T-helper 9 cell (primary cell): ENCODE measurements around the gene ATP5PD.
"Not testable (repeated sequence)": the region's sequence is repeated elsewhere in the genome, so short reads cannot be mapped to it uniquely, and the experiment has no call there.

ENCODE experiments used
- DNase-seq: peaks from one replicate; pipeline ENCODE4 v3.0.0-alpha.2; 2020

The ATP5PD gene

DNA sequence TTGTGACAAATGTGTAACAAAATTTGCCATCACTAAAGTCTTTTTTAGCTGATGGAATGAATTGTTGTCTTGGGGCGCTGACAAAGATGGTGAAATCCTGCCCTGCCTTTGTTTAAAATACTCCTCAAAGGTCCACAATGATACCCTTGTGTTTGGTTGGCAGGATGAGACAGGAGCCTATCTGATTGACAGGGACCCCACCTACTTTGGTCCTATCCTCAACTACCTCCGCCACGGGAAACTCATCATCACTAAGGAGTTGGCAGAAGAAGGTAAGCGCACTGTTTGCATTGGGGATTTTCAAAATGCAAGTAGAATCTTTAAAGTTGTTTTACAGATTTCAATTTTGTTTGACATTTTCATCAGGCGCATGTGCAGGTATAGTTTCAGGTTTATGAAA, 2.3 kb upstream of the ATP5PD start:
- DNase-seq: no peak

DNA sequence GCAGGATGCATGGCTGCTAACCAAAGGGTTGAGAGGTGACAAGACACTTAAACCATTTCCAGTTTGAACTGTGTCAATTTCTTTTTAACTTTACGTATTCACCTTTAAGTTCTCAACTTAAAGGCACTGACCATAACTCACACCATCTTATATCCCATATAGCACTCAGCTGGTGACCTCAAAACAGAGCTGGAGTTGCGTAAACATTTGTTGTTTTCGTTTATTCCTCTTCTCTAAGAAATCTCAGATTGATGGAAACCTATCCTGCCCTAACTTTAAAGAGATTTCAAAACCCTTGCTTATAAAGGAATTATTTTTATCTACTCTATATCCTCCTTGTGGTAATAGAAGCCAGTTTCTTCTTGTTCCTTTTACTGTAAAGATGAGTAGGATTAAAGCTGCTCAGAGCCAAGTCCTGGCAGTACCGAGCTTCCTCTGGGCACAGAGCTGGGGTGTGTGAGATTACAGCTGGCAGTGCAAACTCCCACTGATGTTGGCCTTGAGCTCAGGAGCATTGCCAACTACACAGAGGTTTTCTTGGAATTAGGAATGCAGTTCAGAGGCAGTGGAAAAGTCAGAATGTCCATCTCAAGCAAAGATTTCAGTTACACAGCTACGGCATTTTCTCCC, 1.6 kb upstream of the ATP5PD start:
- no peak for DNase-seq

DNA sequence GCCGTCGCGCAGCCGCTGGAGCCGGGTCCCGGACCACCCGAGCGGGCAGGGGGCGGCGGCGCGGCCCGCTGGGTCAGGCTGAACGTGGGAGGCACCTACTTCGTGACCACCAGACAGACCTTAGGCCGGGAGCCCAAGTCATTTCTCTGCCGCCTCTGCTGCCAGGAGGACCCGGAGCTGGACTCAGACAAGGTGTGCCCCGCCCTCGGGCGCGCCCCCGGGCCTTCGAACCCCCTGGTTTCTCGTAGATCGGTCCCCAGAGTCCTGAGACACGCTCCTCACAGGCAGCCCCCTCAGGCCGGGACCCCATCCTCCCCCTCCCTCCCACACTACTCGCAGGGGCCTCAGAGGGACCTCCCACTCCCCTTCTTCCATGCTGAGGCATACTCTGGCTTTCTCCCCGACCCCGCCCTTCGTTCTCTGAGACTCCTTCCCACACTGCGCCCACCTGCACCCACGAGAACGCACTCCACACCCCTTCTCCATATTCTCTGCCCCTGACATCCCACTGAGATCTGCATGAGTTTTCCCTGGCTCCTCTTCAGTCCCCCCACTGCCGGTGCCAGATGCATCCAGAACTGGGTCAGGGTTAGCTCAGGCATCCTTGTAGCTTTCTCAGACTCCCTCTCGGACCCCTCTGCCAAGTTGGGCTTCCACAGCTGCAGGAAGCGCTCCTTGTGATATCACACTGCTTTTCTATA, 779 bp upstream of the ATP5PD start:
- DNase-seq: peak; percentile 28

DNA sequence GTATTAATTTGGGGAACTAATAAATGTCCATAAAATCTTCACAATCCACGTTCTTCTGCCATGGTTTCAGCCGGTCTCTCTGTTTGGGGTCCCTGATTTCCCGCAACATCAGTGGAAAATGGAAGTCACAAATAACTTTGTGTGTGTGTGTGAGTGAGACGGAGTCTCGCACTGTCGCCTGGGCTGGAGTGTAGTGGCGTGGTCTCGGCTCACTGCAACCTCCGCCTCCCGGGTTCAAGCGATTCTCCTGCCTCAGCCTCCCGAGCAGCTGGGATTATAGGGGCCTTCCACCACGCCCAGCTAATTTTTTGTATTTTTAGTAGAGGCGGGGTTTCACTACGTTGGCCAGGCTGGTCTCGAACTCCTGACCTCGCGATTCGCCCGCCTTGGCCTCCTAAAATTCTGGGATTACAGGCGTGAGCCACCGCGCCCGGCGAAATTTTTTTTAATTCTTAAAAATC, 793 bp downstream of the ATP5PD start:
- not testable (repeated sequence) for DNase-seq

DNA sequence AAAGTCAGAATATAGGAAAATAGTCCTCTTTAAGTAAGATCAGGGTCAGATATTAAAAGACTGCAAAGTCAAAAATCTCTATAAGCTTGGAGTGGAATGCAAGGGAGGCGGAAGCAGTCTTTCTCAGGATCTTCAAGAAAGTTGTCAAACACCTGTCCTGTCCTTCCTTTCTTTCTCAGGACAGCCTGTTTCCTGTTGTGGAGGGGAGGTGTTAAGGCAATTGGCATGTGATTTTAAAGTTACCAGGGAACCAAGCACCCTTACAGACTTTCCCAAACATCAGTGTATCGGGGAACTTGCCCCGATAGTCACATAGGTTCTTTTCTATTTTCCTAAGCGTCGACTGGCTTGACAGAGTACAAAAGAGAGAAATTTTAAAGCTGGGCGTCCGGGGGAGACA, 2.1 kb downstream of the ATP5PD start:
- DNase-seq: no peak

DNA sequence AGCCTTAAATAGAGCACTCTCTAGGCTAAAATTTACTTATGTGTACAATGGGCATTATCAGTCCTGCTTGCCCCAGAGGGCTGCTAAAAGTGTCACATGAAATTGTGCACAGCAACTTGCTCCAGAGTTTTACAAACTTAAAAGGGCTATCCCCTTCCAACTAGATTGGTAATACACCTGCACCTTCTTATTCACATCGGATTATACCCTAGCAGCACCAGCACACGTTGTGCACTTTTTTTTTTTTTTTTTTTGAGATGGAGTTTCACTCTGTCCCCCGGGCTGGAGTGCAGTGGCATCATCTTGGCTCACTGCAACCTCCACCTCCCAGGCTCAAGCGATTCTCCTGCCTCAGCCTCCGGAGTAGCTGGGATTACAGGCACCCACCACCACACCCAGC, 3.0 kb downstream of the ATP5PD start:
- DNase-seq: not testable (repeated sequence)

DNA sequence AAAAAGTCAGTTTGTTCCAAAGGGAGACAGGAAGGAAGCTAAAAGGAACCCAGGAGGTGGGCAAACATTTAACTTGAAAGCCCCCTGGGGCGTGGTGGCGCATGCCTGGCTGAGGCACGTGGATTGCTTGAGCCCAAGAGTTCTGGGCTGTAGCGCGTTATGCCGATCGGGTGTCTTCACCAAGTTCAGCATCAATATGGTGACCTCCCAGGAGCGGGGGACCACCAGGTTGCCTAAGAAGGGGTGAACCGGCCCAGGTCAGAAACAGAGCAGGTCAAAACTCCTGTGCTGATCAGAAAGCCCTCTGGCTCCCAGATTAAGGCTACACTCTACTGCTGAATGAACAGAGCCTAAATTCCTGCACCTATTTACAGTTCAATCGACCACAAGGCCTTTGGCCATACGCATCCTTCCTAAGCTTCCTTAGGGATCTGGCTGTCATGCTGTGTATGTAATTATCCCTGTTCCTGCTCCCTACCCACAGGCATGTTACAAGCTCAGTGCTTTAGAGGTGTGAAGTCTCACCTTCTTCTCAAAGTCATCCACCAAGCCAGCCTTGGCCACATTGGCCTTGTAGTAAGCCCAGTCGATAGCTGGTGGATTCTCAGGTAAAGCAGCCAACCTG, 5.0 kb downstream of the ATP5PD start:
- no peak for DNase-seq

DNA sequence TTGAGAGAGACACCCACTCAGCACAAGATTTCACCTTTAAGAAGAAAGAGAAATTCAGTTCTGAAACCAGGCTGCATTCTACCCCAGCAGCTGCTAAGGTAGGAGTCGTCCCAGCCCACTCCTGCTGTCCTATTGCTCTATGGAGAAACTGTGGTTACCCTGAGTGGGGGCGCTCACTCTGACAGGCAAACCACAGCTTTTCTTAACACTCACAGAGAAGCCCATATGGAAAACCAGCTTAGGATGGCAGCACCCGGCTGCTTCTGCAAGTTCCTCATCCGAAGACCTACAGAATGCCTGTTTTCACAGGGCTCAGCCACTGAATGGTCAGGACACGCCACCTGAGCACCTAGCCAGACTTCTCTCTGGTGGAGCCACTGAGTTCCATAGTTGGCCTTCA, 7.5 kb downstream of the ATP5PD start:
- no peak for DNase-seq

DNA sequence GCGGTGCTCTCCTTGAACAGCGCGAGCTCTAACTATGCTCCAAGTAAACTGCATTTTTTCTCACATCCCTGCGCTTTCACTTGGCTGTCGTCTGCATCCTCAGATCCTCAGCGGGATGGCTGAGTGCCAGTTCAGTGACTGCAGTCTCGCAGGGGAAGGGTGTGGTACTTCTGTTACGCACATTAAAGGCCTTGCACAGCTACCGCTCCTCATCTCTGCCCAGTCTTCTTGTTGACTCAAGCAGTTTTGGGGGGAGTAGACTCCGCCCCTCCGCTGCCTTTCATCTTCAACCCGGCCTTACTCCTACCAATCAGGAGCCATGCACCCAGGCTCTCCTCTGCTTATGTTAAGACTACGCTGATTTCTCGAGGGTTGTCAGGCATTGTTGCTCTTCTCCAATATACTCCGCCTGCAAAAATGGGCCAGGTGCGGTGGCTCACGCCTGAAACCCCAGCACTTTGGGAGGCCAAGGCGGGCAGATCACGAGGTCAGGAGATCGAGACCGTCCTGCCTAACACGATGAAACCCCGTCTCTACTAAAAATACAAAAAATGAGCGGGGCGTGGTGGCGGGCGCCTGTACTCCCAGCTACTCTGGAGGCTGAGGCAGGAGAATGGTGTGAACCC, 10.0 kb downstream of the ATP5PD start:
- peak; percentile 88 for DNase-seq

DNA sequence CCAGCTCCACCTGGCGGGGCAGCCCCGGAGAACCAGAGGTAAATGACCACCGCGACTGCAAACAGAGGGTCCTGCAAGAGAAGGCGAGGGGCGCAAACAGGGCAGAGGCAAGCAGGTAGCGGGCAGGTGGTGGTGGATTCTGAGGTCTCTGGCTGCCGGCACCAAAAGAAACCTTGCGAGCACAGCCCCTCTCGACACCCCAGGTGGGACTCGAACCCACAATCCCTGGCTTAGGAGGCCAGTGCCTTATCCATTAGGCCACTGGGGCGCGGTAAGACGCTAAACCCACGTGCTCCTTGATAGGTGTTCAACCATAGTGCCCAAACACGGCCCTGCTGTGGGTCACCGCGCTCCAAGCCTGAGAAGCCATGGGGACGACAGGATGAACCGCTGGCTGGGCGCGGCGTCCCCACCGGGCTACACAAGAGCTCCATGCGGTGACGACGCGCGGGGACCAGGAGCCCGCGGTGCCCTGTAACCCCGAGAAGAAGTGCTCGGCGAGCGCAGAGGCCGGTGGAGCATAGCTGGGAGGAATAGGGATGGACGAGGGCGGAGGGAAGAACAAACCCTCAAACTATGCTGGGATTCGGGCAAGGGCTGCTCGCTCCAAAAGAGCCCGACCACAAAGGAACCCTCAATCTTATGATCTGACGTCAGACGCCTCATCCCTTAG, 12.4 kb downstream of the ATP5PD start:
- peak; percentile 67 for DNase-seq

DNA sequence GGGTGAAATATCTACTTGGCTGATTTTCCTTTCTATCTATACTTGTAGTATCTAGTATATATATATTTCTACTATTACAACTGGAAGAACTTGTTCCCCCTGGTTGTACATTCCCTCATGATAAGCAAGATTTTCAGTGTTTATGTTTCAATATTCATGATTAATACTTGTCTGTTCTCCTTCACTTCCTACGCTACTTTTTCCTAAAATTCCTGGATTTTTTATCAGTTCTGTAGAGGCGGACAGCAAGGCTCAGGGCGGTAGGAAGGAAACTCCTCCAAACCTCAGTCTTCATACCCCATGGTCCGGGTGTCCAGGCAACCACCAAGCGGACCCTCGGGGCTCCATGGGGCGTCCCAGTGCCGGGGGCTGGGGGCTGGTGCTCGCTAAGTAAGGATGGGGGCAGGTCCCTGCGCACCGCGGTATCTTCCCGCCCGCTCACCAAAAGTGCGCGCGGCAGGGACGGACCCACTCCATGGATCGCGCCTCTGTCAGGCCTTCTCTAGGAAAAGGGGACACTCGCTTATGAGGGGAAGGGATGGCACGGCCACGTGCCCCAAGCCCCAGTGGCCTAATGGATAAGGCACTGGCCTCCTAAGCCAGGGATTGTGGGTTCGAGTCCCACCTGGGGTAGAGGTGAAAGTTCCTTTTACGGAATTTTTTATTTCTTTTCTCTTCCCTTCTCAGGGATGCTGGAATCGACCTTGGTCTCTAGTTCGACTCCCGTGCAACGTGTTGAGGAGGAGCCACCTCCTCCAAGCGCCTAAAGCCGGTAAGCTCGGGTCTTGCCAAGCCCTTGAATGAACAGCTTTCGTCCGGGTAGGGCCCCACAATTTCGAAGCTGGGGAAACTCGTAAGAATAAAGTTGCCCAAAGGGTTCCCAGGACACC, 13.2 kb downstream of the ATP5PD start:
- peak; percentile 77 for DNase-seq

DNA sequence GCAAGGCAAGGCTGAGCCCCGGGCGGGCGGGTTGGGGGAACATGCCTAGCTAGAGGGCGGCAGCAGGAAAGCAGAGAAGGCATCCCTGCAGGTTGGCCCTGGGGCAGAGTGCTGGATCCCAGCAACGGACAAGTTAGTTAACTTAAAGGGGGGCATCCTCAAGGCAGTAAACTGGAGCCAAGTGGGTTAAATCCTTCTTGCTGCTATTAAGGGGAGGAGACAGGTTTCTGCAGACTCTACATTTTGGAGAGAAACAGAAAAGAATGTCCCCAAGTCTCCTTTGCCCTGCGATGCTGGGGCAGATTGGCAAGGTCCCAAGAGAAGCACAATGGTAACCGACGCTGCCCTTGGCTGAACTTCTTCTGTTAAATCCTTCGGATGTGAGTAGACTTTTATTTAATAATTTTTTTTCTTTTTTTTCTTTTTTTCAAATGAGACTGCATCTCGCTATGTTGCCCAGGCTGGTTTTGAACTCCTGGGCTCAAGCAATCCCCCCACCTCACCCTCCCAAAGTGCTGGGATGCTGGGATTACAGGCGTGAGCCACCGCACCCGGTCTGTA, 14.0 kb downstream of the ATP5PD start:
- DNase-seq: peak; percentile 10

DNA sequence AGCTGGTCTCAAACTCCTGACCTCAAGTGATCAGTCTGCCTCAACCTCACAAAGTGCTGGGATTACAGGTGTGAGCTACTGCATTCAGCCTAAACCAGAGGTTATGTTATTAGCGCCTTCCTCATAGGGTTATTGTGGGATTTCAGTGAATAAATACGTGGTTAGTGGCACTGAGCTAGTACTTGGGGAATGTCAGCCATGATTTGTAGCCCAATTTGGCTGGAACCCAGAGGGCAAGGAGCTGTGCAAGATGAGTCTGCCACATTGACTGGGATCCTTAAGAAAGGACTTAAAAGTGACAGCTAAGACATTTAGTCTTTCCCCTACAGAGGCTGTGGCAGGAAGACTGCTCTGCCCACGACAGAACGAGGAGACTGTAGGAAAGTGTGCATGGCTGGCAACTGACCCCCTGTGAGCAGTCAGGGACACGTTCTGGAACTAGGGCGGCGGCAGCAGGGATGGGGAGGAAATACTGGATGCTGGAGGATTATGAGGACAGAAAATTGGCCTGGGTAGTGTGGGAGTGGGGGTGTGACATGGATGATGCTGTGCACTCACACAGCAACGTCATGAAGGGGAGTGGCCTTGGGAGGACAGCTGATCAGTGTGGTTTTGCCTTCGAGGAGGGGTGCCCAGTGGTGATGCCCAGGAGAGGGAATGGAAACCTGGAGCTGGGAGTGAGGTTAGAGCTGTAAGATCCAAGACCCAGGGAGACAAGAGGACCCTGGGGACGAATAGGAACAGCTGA, 14.6 kb downstream of the ATP5PD start:
- peak; percentile 54 for DNase-seq

DNA sequence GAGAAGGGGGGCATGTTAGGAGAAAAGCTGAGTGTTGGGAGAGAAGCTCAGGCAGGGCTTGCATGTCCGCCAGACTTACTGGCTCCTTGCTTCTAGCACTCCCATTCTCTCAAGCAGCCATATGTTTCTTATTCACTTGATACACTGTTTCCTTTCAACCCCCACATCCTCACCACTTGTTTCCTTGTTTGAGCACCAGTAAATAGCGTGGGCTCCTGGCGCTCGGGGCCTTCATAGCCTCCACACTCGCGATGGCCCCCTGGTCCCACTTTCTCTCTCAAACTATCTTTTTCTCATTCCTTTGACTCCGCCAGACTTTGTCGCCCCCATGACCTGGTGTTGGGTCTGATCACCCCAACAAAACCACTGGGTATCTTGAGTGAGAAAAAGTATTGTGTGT, 16.6 kb downstream of the ATP5PD start:
- no peak for DNase-seq

DNA sequence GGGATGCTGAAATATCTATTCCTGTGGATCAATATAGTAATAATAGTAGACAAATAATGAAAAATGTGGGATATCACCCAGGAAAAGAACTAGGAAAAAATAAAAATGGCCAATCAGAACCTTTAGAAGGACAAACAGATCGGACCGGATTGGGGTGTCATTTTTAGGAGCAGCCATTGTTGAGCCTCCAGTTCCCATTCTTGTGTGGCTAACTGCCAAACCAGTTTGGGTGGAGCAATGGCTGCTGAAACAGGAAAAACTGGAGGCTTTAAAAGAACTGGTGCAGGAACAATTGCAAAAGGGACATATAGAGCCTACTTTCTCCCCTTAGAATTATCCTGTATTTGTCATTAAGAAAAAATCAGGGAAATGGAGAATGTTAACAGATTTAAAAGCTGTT, 20.1 kb downstream of the ATP5PD start:
- DNase-seq: not testable (repeated sequence)

DNA sequence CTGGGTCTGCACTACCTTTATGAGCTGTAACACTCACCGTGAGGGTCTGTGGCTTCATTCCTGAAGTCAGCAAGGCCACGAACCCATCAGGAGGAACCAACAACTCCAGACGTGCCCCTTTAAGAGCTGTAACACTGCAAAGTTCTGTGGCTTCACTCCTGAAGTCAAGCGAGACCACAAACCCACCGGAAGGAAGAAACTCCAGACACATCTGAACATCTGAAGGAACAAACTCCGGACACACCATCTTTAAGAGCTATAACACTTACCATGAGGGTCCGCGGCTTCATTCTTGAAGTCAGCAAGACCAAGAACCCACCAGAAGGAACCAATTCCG, 21.4 kb downstream of the ATP5PD start:
- DNase-seq: not testable (repeated sequence)

DNA sequence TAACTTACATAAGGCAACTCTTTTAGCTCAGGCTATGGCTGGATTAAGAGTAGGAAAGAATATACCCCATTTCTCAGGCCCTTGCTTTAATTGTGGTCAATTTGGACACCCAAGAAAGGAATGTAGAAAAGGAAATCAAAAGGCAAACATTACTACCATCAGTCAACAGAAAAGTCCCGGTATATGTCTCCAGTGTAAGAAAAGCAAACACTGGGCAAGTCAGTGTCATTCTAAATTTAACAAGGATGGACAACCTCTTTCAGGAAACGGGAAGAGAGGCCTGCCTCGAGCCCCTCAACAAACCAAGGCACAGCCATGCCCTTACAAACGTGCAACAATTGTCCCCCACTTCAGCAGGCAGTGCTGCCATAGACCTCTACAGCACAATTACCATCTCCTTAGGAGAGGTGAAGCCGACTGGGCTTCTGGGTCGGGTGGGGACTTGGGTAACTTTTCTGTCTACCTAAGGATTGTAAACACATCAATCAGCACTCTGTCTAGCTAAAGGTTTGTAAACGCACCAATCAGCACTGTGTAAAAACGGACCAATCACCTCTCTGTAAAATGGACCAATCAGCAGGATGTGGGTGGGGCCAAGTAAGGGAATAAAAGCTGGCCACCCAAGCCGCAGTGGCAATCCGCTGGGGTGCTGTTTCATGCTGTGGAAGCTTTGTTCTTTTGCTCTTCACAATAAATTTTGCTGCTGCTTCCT, 21.9 kb downstream of the ATP5PD start:
- no peak for DNase-seq

DNA sequence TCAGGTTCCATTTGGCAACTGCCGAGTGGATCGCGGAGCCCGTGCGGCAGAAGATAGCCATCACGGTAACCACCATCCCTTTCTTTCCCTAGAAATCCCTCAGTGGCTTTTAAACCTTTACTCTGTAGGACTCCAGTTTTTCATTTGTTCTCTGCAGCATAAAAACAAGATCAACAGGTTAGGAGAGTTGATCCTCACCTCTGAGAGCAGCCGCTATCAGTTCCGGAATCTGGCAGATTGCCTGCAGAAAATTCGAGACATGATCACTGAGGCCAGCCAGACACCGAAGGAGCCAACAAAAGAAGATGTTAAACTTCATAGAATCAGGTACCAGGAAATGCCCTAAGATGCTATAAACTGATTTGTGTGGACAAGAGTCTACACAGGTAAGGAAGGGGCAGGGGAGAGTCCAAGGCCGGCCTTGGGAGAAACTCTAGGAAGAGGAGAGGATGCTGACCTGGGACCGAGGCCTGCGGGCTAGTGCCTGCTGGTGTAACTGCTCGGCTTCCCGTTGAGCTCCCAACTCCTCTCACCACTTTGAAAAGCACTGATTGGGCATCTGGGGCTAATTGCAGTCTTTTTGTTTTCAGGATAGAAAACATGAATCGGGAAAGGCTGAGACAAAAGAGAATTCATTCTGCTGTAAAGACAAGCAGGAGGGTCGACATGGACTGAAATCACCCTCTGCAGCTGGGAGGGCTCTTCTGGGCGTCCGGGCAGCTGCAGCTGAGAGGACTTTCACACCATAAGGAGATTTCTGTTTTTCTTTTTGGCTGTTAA, 26.2 kb downstream of the ATP5PD start:
- DNase-seq: no peak

DNA sequence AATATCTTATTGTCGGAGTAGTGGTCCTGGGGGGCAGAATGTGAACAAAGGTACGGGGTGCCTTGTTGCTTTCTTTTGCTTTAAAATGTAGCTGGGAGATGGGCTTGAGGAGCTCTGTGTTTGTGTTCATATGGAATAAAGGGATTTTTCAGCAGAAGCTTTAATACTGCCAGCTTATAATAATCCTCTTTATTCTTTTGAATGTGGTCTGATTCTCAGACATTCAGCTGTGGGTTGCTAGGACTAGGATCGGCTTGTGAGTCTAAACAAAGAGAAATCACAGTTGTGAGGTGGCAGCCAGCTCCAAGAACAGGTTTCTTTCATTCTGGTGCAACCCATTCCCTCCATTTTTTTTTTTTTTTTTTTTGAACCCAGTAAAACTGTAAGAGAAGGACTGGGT, 27.1 kb downstream of the ATP5PD start:
- DNase-seq: no peak

DNA sequence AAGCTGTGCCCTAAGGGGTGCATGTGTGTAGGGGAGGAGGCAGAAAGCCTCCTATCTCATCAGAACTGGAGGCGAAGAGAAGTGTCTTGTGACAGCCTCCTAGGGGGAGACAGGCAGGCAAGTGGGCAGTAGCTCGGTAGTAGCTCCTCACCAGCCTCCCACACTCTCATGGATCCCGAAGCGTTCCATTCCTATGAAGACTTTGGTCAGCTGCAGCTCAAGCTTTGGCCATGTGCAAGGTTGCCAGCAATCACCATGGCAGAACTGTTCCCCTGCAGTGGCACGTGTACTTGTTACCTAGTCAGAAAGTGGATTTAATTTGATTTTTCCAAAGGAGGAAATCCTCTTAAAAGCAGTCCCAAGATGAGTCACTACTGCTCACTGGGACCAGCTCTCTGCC, 27.6 kb downstream of the ATP5PD start:
- DNase-seq: no peak
